Transverse colon (tissue), 4 donors: ENCODE data around the gene VEPH1.

Experiments
- CTCF ChIP-seq, 5 experiments: fragments of 200-600 bp in 3 of 5; fragments of 450-650 bp in 2 of 5; sonication (generic) in 3 of 5; IDR thresholded peaks; 1 replicate in 2 of 5; 2 replicates in 3 of 5; pipeline ENCODE4 v1.5.1; 2016 to 2017; ENCODE audit warnings: antibody characterized with exemption in 5 of 5, inconsistent platforms in 3 of 5, mild to moderate bottlenecking in 2 of 5, moderate library complexity in 1 of 5
- EP300 ChIP-seq: sonication (generic); formaldehyde crosslinking; IDR thresholded peaks from one replicate; pipeline ENCODE4 v1.6.1; 2017; ENCODE audit warnings: antibody characterized with exemption, low read depth
- POLR2AphosphoS5 ChIP-seq, 3 donors: sonication (generic); formaldehyde crosslinking; IDR thresholded peaks; one replicate each; pipeline ENCODE4 v1.6.1; 2016; ENCODE audit warnings: antibody characterized with exemption in 3 of 3

GRCh38 chr3:157284688-157285087, 218.5 kb downstream of the VEPH1 start:
- TF ChIP-seq POLR2AphosphoS5 (IDR thresholded peaks at IDR 0.05) (no peak), EP300 (no peak), CTCF (IDR thresholded peaks at IDR 0.05) (no peak)
